Endodermal cell (in vitro differentiated cells): Measurements from ENCODE around the gene S100A11. TPM values are rescaled to one million over a fixed set of nuclear protein-coding genes. Genes with fewer than 3 reads are reported as not detected.
A peak's percentile ranks its signal among the peaks of the same experiment; 100 is the strongest.

ENCODE experiments used
- DNase-seq: peaks from one replicate; pipeline ENCODE4 v3.0.0-alpha.2; 2017
- H3K27ac ChIP-seq: 2 replicates; pipeline ENCODE4 v1.5.1; 2013; ENCODE audit warnings: mild to moderate bottlenecking, low read depth, low read length, moderate library complexity
- H3K27me3 ChIP-seq: 2 replicates; pipeline ENCODE4 v1.6.1; 2013; ENCODE audit warnings: mild to moderate bottlenecking, low read length, moderate library complexity; ENCODE audit not compliant: insufficient read depth, control insufficient read depth, poor library complexity, severe bottlenecking
- H3K36me3 ChIP-seq: 2 replicates; pipeline ENCODE4 v1.7.0; 2013; ENCODE audit warnings: mild to moderate bottlenecking, low read length, moderate library complexity; ENCODE audit not compliant: control insufficient read depth, insufficient read depth
- H3K4me1 ChIP-seq: one replicate; pipeline ENCODE4 v1.7.0; 2013; ENCODE audit warnings: low read length; ENCODE audit not compliant: control insufficient read depth, insufficient read depth
- H3K4me3 ChIP-seq: 2 replicates; pipeline ENCODE4 v1.5.1; 2013; ENCODE audit warnings: mild to moderate bottlenecking, low read length, moderate library complexity
- H3K9ac ChIP-seq: 2 replicates; pipeline ENCODE4 v1.6.1; 2013; ENCODE audit warnings: mild to moderate bottlenecking, low read length, moderate library complexity; ENCODE audit not compliant: poor library complexity, severe bottlenecking; ENCODE audit errors: extremely low read depth
- H3K9me3 ChIP-seq: 2 replicates; pipeline ENCODE4 v1.6.1; 2013; ENCODE audit warnings: mild to moderate bottlenecking, low read length, moderate library complexity; ENCODE audit not compliant: control insufficient read depth
- H3K27ac Mint-ChIP-seq: 2 replicates; pipeline ENCODE4 v1.8.0; 2020; ENCODE audit warnings: mixed read lengths
- H3K27me3 Mint-ChIP-seq: 2 replicates; pipeline ENCODE4 v1.8.0; 2021; ENCODE audit warnings: mild to moderate bottlenecking, mixed read lengths; ENCODE audit not compliant: insufficient read depth
- H3K36me3 Mint-ChIP-seq: 2 replicates; pipeline ENCODE4 v1.8.0; 2020; ENCODE audit warnings: low read depth, mixed read lengths
- H3K4me1 Mint-ChIP-seq: 2 replicates; pipeline ENCODE4 v1.8.0; 2020; ENCODE audit warnings: mixed read lengths
- H3K4me3 Mint-ChIP-seq: 2 replicates; pipeline ENCODE4 v1.8.0; 2020; ENCODE audit warnings: mild to moderate bottlenecking, moderate library complexity, mixed read lengths
- H3K9me3 Mint-ChIP-seq: 2 replicates; pipeline ENCODE4 v1.8.0; 2020; ENCODE audit warnings: mild to moderate bottlenecking, mixed read lengths
- CTCF ChIP-seq: fragments of 200-600 bp; sonication (generic); conservative IDR thresholded peaks from 2 replicates; pipeline ENCODE4 v1.5.0; 2021; ENCODE audit warnings: antibody characterized with exemption, mild to moderate bottlenecking
- WGBS, 2 experiments: methylation state at CpG; one replicate each; pipeline versions ENCODE4 v1.1.5 to v1.1.7; 2013; ENCODE audit warnings: missing lambda C conversion rate in 2 of 2, mixed read lengths in 1 of 2; ENCODE audit not compliant: insufficient coverage in 1 of 2, insufficient read length in 1 of 2; 5-methylcytosine and 5-hydroxymethylcytosine counted together
- total RNA-seq, 2 donors: library from RNA; stranded (reverse); fragmentation: NEBNext Ultra II Directional in 1 of 2; extraction: Animal tissue kit (Norgen Biotek cat#: 25700) in 1 of 2; gene quantifications; 2 replicates in 1 of 2; 3 replicates in 1 of 2; pipeline ENCODE4 v1.2.1, GENCODE V29; 2021

S100A11 gene
- total RNA-seq, 2 donors from 2014 or later = 163 to 248 TPM

- WGBS, 2 experiments = 64% methylated on average over 3 of the region's 4 CpGs; no CpG with 5 or more reads in 1 of the 2 experiments
- peaks cover 6% of the 10 kb centered on the region for H3K4me1 ChIP-seq
- peak; percentile 94 for TF ChIP-seq CTCF
- no peak overlapping the region for H3K4me3 ChIP-seq
- Mint-ChIP-seq H3K36me3 (no peaks in the 10 kb centered on the region), H3K4me3 (no peak overlapping the region), H3K27me3 (peaks cover 69% of the 10 kb centered on the region), H3K4me1 (peaks cover 34% of the 10 kb centered on the region), H3K9me3 (no peaks in the 10 kb centered on the region), H3K27ac (no peak overlapping the region)
- H3K9me3 ChIP-seq = no peaks in the 10 kb centered on the region
- peaks cover 25% of the 10 kb centered on the region for H3K27me3 ChIP-seq
- peak; percentile 94 for DNase-seq
- no peaks in the 10 kb centered on the region for H3K36me3 ChIP-seq
- no peak overlapping the region for H3K27ac ChIP-seq
- no peak overlapping the region for H3K9ac ChIP-seq
Observed at GRCh38 chr1:152001631-152002584, 34.9 kb downstream of the S100A11 start.

DNA sequence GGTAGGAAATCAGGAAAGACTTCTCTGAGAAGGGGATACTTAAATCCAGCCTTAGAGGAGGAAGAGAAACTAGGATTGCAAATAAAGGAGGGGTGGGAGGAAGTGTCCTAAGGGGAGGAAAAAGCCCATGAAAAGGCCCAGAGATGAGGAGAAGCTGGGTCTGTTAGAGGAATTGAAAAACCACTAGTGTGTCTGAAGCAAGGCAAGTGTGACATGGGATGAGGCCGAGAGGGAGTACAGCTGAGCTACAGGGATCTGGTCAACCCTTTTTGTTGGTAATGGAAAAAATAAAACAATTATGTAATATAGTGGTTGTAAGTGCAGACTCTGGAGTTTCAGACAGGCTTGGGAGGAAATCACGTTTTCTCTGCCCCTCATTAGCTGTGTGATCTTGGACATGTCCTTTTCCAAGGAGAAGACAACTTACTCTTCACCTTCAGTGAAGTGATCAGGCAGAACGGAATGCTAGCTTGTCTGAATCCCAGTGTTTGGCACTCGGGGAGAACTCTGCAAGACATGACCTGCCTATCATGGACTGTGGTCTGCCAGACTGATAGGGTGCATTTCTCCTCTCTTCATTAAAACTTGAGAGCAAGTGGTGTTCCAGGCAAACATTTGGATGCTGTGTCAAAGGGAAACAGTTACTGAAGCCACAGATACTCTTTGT lies 35.7 kb downstream of the S100A11 start:
- H3K27ac ChIP-seq = no peak overlapping the region
- H3K9ac ChIP-seq = no peak overlapping the region
- H3K27ac Mint-ChIP-seq = no peak overlapping the region
- peaks cover 21% of the 10 kb centered on the region for H3K27me3 ChIP-seq
- TF ChIP-seq CTCF = no peak
- H3K27me3 Mint-ChIP-seq = peaks cover 64% of the 10 kb centered on the region
- no peak overlapping the region for H3K4me3 Mint-ChIP-seq
- no peaks in the 10 kb centered on the region for H3K36me3 ChIP-seq
- no peaks in the 10 kb centered on the region for H3K9me3 Mint-ChIP-seq
- peaks cover 33% of the 10 kb centered on the region for H3K4me1 Mint-ChIP-seq
- H3K36me3 Mint-ChIP-seq = no peaks in the 10 kb centered on the region
- H3K4me3 ChIP-seq = no peak overlapping the region
- 83 to 87% methylated on average over 4 of the region's 4 CpGs for WGBS, 2 experiments
- DNase-seq = no peak
- peaks cover 6% of the 10 kb centered on the region for H3K4me1 ChIP-seq
- H3K9me3 ChIP-seq = no peaks in the 10 kb centered on the region

DNA sequence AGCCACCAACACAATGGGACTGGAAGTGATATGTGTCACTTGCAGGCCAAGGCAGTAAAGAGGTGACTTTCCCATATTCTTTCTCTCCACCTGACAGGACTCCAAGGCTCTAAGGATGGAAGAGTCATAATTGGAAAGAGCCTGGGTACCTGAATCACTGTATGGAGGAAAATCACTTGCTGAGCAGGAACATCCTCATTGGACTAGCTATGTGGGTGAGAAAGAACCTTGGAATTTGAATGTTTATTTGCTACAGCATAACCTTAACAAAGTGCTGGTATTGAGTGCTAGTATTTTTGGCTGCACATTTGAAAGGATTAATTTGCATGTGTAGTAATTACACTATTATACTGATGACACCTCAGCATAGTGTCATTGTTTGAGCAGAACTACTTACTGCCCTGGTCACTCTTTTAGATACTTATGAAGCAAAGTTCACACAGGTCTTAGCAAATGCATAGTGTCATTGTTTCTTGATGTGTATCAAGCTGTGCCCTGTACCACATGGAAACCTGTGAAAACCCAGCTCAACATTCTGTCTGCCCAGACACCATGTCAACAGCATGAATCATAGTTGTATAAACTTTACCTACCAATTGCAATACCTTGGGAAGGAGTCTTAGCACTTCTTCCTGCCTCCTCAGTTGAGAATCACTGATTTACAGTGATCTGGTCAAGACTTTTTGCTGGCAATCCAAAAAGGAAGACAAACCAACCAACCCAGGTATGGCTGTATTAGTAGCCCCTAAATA lies 38.0 kb downstream of the S100A11 start:
- no peak for TF ChIP-seq CTCF
- H3K36me3 ChIP-seq = no peaks in the 10 kb centered on the region
- no peak for DNase-seq
- no peaks in the 10 kb centered on the region for H3K36me3 Mint-ChIP-seq
- H3K4me1 Mint-ChIP-seq = peaks cover 25% of the 10 kb centered on the region
- H3K27ac ChIP-seq = no peak overlapping the region
- H3K9ac ChIP-seq = no peak overlapping the region
- peaks cover 21% of the 10 kb centered on the region for H3K27me3 ChIP-seq
- H3K4me3 ChIP-seq = no peak overlapping the region
- no peaks in the 10 kb centered on the region for H3K9me3 Mint-ChIP-seq
- H3K4me1 ChIP-seq = peaks cover 7% of the 10 kb centered on the region
- peaks cover 60% of the 10 kb centered on the region for H3K27me3 Mint-ChIP-seq
- no peak overlapping the region for H3K4me3 Mint-ChIP-seq
- no peaks in the 10 kb centered on the region for H3K9me3 ChIP-seq
- H3K27ac Mint-ChIP-seq = no peak overlapping the region
